ENCODE measurements around the gene SGPL1. TPM values are rescaled to one million over a fixed set of nuclear protein-coding genes. Genes with fewer than 3 reads are reported as not detected.

Gene SGPL1
- polyA plus RNA-seq, 1 donor, result 49.0 TPM

DNA sequence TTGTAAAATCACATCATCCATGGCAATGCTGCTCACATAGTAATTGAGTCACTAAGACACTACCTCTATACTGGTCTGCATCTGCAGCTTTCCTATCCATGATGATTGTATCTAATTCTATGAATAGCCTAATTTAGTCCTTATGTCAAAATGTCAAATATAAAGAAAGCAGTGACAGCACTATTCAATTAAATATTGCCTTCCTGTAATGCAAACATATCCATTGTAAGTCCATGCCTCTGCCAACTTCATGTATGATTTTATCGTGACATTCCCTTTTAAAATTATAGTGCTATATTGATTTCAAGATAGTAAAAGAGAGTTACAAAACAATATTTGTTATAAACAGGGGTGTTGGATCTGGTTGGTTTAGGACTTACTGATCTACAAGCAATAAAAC is 4.8 kb upstream of the SGPL1 start:
- Histone ChIP-seq H3K36me3 (ENCODE audit: control insufficient read depth, insufficient read depth, low read length) (no peaks in the 10 kb centered on the region), H3K27me3 (ENCODE audit: control insufficient read depth, insufficient read depth, low read length) (no peaks in the 10 kb centered on the region), H3K4me1 (ENCODE audit: control insufficient read depth, insufficient read depth, low read length) (no peaks in the 10 kb centered on the region), H3K9me3 (ENCODE audit: control insufficient read depth, low read depth, low read length) (no peaks in the 10 kb centered on the region), H3K27ac (ENCODE audit: low read length) (no peak overlapping the region), H3K4me3 (ENCODE audit: low read length) (no peak overlapping the region)
- no peak for DNase-seq
- 0% methylated on average over 1 of the region's 1 CpG for WGBS (ENCODE audit: insufficient coverage, low lambda C conversion rate)

DNA sequence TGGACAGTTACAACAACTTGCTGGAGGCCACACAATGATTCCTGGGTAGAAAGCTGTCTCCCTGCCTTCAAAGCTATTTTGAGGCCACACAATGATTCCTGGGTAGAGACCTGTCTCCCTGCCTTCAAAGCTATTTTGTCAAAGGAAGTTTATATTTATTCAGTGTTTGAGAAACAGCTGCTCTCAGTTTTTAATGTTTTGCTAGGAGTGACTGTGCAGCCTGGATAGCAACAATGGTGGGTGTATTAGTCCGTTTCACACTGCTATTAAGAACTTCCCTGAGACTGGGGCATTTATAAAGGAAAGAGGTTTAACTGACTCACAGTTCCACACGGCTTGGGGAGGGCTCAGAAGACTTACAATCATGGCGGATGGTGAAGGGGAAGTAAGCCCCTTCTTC is 3.9 kb upstream of the SGPL1 start:
- Histone ChIP-seq H3K9me3 (ENCODE audit: control insufficient read depth, low read depth, low read length) (no peaks in the 10 kb centered on the region), H3K27ac (ENCODE audit: low read length) (no peak overlapping the region), H3K27me3 (ENCODE audit: control insufficient read depth, insufficient read depth, low read length) (no peaks in the 10 kb centered on the region), H3K4me1 (ENCODE audit: control insufficient read depth, insufficient read depth, low read length) (peaks cover 2% of the 10 kb centered on the region), H3K36me3 (ENCODE audit: control insufficient read depth, insufficient read depth, low read length) (no peaks in the 10 kb centered on the region), H3K4me3 (ENCODE audit: low read length) (no peak overlapping the region)
- no CpG with 5 or more reads among the region's 3 CpGs for WGBS (ENCODE audit: insufficient coverage, low lambda C conversion rate)
- DNase-seq, result no peak

DNA sequence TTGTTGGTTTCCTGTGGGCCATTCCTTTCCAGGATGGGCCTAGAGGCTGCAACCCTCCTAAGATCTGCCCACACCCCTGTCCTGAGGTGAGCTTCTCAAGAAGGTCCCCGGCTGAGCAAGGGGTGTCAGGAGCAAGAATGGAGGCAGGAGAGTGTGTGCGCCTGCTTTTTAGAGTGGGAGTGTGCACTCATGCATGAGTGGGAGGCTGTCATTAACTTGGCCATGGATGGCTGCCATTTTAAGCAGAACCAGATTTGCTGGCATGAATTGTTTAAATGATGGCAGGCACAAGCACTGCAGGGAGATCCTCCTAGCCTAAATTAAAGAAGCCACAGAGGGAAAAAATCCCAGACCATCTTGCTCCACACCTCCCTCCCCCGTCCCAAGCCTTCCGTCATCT is 2.9 kb upstream of the SGPL1 start:
- DNase-seq, result no peak
- Histone ChIP-seq H3K4me1 (ENCODE audit: control insufficient read depth, insufficient read depth, low read length) (peaks cover 8% of the 10 kb centered on the region), H3K9me3 (ENCODE audit: control insufficient read depth, low read depth, low read length) (no peaks in the 10 kb centered on the region), H3K27ac (ENCODE audit: low read length) (no peak overlapping the region), H3K36me3 (ENCODE audit: control insufficient read depth, insufficient read depth, low read length) (peaks cover 3% of the 10 kb centered on the region), H3K4me3 (ENCODE audit: low read length) (no peak overlapping the region), H3K27me3 (ENCODE audit: control insufficient read depth, insufficient read depth, low read length) (no peaks in the 10 kb centered on the region)
- WGBS (ENCODE audit: insufficient coverage, low lambda C conversion rate), result no CpG with 5 or more reads among the region's 4 CpGs

DNA sequence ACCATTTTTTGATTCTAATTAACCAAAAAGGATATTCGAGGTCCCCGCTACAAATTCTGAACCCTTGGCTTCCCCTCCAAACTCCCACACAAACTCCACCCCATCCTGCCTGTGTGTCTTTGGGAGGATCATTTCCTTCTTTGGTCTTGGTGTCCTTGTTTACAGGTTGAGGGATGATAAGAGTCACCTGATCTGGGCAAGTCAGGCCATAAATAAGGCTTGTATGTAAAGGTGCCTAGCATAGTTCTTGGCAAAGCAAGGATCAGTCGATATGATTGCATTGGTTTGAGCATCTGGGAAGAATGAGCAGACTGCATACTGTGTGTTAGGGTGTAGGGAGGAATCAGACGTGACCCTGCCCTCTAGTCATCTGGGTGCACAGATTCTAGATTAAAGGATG is 1.6 kb upstream of the SGPL1 start:
- H3K9me3 ChIP-seq (ENCODE audit: control insufficient read depth, low read depth, low read length), result no peaks in the 10 kb centered on the region
- H3K27ac ChIP-seq (ENCODE audit: low read length), result no peak overlapping the region
- H3K27me3 ChIP-seq (ENCODE audit: control insufficient read depth, insufficient read depth, low read length), result no peaks in the 10 kb centered on the region
- H3K36me3 ChIP-seq (ENCODE audit: control insufficient read depth, insufficient read depth, low read length), result peaks cover 6% of the 10 kb centered on the region
- 89% methylated on average over 3 of the region's 4 CpGs for WGBS (ENCODE audit: insufficient coverage, low lambda C conversion rate)
- peaks cover 8% of the 10 kb centered on the region for H3K4me1 ChIP-seq (ENCODE audit: control insufficient read depth, insufficient read depth, low read length)
- no peak for DNase-seq
- H3K4me3 ChIP-seq (ENCODE audit: low read length), result no peak overlapping the region

DNA sequence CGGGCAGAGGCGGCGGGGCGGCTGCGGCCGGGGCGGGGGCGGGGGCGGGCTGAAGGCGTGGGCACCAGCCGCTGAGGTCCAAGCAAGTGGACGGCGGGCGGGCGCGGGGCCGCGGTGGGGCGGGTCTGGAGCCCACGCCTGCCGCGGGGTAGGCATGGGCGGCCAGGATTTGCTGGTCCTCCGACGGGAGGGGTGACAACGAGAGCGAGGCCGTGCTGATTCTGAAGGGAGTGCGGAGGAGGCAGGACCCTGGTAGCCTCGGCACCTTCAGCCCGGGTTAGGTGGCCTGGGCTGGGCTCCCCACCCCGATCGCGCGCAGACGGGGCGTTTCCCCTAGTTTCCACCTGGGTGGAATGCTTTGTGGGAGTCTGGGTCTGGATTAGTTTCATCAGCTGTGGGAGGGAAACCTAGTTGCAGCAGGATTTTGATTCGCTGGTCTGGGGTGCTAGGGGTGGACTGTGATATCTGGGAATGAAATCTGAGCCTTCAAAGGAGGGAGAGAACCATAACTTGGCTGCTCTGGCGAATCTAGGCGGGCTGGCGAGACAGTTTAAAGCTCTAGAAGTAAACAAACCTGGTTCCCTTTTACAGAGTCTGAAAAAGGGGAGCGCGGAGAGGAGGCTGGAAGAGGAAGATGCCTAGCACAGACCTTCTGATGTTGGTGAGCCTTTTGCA is 609 bp downstream of the SGPL1 start:
- H3K4me3 ChIP-seq (ENCODE audit: low read length), result peak overlapping the region; percentile 80
- peaks cover 8% of the 10 kb centered on the region for H3K4me1 ChIP-seq (ENCODE audit: control insufficient read depth, insufficient read depth, low read length)
- H3K36me3 ChIP-seq (ENCODE audit: control insufficient read depth, insufficient read depth, low read length), result peaks cover 24% of the 10 kb centered on the region
- H3K27ac ChIP-seq (ENCODE audit: low read length), result peak overlapping the region; percentile 91
- 0% methylated on average over 1 of the region's 43 CpGs for WGBS (ENCODE audit: insufficient coverage, low lambda C conversion rate)
- DNase-seq, result peak; percentile 63 to 78
- H3K9me3 ChIP-seq (ENCODE audit: control insufficient read depth, low read depth, low read length), result no peaks in the 10 kb centered on the region
- no peaks in the 10 kb centered on the region for H3K27me3 ChIP-seq (ENCODE audit: control insufficient read depth, insufficient read depth, low read length)

DNA sequence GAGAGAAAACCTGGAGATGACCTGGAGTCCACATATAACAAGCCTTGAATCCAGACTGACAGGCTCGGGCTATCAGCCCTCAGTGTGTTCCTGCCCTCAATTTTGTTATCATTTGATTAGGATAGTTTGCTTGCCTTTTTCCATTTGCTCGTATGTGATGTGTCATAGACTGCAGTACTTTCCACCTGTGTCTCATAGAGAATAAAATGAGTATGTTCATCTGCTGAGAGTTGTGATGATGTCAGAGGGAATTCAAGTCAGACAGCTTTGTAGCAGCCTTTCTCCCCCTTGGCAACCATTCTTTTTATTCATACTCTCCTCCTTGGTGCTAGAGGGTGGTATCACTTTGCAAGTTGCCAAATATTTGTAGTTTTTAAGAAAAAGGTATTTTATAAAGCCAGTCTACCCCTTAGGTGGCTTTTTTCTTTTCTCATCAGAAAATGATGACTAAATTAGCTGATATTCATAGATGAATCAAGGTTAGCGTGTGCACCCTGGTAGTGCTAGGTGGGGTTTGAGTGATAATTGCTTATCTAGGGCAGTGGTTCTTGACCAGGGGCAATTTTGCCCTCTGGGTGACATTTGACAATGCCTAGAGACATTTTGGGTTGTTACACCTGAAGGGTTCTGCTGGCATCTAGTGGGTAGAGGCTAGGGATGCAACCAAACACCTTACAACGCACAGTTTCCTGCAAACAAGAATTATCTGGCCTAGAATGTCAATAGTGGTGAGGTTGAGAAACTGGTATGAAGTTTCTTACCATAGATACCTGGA is 5.4 kb downstream of the SGPL1 start:
- no CpG with 5 or more reads among the region's 4 CpGs for WGBS (ENCODE audit: insufficient coverage, low lambda C conversion rate)
- Histone ChIP-seq H3K9me3 (ENCODE audit: control insufficient read depth, low read depth, low read length) (no peaks in the 10 kb centered on the region), H3K4me1 (ENCODE audit: control insufficient read depth, insufficient read depth, low read length) (peaks cover 8% of the 10 kb centered on the region), H3K27me3 (ENCODE audit: control insufficient read depth, insufficient read depth, low read length) (no peaks in the 10 kb centered on the region), H3K27ac (ENCODE audit: low read length) (no peak overlapping the region), H3K4me3 (ENCODE audit: low read length) (no peak overlapping the region), H3K36me3 (ENCODE audit: control insufficient read depth, insufficient read depth, low read length) (peaks cover 33% of the 10 kb centered on the region)
- no peak for DNase-seq

DNA sequence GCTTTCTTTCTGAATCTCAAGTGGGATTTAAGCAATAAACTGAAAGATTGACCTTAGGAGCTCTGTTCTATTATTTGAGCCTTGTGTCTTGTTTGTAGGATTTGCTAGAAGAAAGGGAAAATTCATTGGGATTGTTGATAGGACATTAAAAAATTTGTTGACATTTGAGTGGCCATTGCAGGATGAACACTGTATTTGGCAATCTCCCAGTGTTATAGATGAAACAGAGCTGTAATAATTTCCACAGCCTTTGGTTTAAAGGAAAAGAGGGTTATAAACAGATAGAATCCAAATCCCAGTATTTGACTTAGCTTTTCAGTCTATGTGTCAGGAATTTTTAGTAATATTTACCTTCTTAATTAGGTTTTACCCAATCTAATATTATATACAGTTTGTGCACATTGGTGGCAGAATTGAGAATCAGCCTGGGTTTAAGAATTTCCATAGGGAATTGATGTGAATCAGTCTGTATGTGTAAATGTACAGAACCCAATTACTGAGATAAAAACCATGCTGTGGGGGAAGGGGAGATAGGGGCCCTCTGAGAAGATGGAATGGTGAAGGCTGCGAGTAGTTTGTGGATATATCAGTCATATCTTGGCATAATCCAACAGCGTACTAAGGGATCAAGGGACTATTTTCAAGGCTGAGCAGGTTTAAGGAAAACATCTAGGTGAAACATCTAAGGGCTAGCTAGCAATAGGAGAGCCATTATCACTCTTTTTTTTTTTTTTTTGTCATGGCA is 6.5 kb downstream of the SGPL1 start:
- no peaks in the 10 kb centered on the region for H3K27me3 ChIP-seq (ENCODE audit: control insufficient read depth, insufficient read depth, low read length)
- H3K27ac ChIP-seq (ENCODE audit: low read length), result no peak overlapping the region
- no peak for DNase-seq
- H3K4me1 ChIP-seq (ENCODE audit: control insufficient read depth, insufficient read depth, low read length), result peaks cover 3% of the 10 kb centered on the region
- H3K9me3 ChIP-seq (ENCODE audit: control insufficient read depth, low read depth, low read length), result no peaks in the 10 kb centered on the region
- H3K4me3 ChIP-seq (ENCODE audit: low read length), result no peak overlapping the region
- H3K36me3 ChIP-seq (ENCODE audit: control insufficient read depth, insufficient read depth, low read length), result peaks cover 36% of the 10 kb centered on the region
- WGBS (ENCODE audit: insufficient coverage, low lambda C conversion rate), result no CpG with 5 or more reads among the region's 2 CpGs

DNA sequence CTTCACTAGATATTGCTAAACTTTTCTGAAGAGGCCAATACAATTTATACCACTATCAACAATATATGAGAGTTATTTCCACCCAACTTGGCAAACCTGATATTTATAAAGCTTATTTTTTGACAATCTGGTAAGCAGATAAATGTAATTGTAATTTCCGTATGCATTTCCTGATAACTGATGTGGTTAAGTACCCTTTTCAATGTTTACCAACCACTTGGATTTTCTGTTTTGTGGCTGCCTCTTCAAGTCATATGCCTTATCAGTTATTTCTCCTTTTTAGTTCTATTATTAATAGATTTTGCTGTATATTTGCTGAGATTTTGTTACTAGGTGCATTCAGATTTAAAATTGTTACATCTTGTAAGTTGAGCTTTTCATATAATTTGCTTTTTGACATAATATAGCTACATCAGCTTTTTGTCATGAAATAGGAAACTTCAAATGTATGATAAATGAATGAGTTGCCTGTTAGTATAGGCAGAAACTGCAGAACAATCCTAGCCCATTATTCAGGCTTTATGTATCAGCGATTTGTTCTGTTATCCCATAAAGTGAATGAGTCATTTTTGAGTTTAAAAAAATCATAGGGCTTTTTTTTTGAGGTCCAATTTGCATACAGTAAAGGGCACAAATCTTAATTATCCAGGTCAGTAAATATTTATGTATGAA is 11.5 kb downstream of the SGPL1 start:
- Histone ChIP-seq H3K27ac (ENCODE audit: low read length) (no peak overlapping the region), H3K36me3 (ENCODE audit: control insufficient read depth, insufficient read depth, low read length) (peaks cover 11% of the 10 kb centered on the region), H3K9me3 (ENCODE audit: control insufficient read depth, low read depth, low read length) (no peaks in the 10 kb centered on the region), H3K4me3 (ENCODE audit: low read length) (no peak overlapping the region), H3K4me1 (ENCODE audit: control insufficient read depth, insufficient read depth, low read length) (peaks cover 30% of the 10 kb centered on the region), H3K27me3 (ENCODE audit: control insufficient read depth, insufficient read depth, low read length) (no peaks in the 10 kb centered on the region)
- 50% methylated on average over 1 of the region's 2 CpGs for WGBS (ENCODE audit: insufficient coverage, low lambda C conversion rate)
- DNase-seq, result no peak

DNA sequence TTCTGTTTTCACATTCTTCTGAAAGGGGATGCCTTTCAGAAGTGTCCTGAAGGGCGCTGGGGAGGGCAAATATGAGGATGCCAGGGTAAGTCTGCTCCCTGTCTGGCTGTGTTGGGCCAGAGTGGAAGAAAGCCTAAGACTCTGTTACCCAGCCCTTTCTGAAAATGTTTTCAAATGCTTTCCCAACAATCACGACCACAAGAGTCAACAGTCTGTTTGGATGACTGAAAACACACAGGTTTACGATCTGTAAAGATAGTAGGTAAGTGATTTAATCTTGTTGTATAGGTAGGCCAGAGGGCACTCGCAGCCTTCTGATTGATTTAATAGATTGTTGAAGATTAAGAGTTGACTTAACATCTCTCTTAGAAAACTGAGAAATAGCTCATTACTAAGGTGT is 13.2 kb downstream of the SGPL1 start:
- WGBS (ENCODE audit: insufficient coverage, low lambda C conversion rate), result 20% methylated on average over 1 of the region's 4 CpGs
- no peak for DNase-seq
- no peaks in the 10 kb centered on the region for H3K27me3 ChIP-seq (ENCODE audit: control insufficient read depth, insufficient read depth, low read length)
- H3K36me3 ChIP-seq (ENCODE audit: control insufficient read depth, insufficient read depth, low read length), result peaks cover 11% of the 10 kb centered on the region
- H3K27ac ChIP-seq (ENCODE audit: low read length), result peak overlapping the region; percentile 89
- peaks cover 36% of the 10 kb centered on the region for H3K4me1 ChIP-seq (ENCODE audit: control insufficient read depth, insufficient read depth, low read length)
- no peaks in the 10 kb centered on the region for H3K9me3 ChIP-seq (ENCODE audit: control insufficient read depth, low read depth, low read length)
- no peak overlapping the region for H3K4me3 ChIP-seq (ENCODE audit: low read length)

DNA sequence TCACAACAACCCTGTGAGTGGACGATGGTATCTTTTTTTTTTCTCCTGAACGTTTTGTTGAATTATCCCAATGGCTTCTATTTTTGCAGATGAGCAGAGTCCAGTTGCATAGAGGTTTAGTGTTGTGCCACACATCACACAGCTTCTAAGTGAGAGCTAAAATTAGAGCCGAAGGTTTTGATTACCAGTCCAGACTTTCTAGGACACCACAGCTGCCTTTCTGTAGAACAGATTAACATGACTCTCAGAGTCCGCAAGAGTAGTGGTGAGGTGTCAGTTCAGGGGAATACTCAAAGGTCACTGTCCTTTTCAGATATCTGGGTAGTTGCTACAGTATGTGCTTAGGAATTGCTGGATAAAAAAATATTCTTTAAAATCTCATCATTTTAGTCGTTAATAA is 13.8 kb downstream of the SGPL1 start:
- H3K4me1 ChIP-seq (ENCODE audit: control insufficient read depth, insufficient read depth, low read length), result peaks cover 38% of the 10 kb centered on the region
- WGBS (ENCODE audit: insufficient coverage, low lambda C conversion rate), result 51% methylated on average over 2 of the region's 5 CpGs
- peak overlapping the region; percentile 89 for H3K27ac ChIP-seq (ENCODE audit: low read length)

More for the DNA sequence above, 13.8 kb downstream of the SGPL1 start:
- H3K27me3 ChIP-seq (ENCODE audit: control insufficient read depth, insufficient read depth, low read length), result no peaks in the 10 kb centered on the region
- DNase-seq, result peak; percentile 35 to 39
- H3K4me3 ChIP-seq (ENCODE audit: low read length), result no peak overlapping the region
- no peaks in the 10 kb centered on the region for H3K9me3 ChIP-seq (ENCODE audit: control insufficient read depth, low read depth, low read length)
- H3K36me3 ChIP-seq (ENCODE audit: control insufficient read depth, insufficient read depth, low read length), result peaks cover 11% of the 10 kb centered on the region
